Type B pancreatic cell (in vitro differentiated cells): ENCODE measurements around the gene AK9. TPM values are rescaled to one million over a fixed set of nuclear protein-coding genes. Genes with fewer than 3 reads are reported as not detected.

ENCODE experiments used
- DNase-seq: peaks from one replicate; pipeline ENCODE4 v3.0.0; 2021; ENCODE audit warnings: mixed read lengths; ENCODE audit not compliant: unreplicated experiment; ENCODE audit errors: extremely low spot score
- H3K27ac Mint-ChIP-seq: 2 replicates; pipeline ENCODE4 v1.8.0; 2021; ENCODE audit warnings: mild to moderate bottlenecking, mixed read lengths
- H3K27me3 Mint-ChIP-seq: 2 replicates; pipeline ENCODE4 v1.8.0; 2021; ENCODE audit warnings: mixed read lengths
- H3K36me3 Mint-ChIP-seq: 2 replicates; pipeline ENCODE4 v1.8.0; 2021; ENCODE audit warnings: mixed read lengths
- H3K4me1 Mint-ChIP-seq: one replicate; pipeline ENCODE4 v1.8.0; 2021; ENCODE audit warnings: mixed read lengths; ENCODE audit not compliant: unreplicated experiment
- H3K4me3 Mint-ChIP-seq: 2 replicates; pipeline ENCODE4 v1.8.0; 2021; ENCODE audit warnings: mild to moderate bottlenecking, mixed read lengths
- H3K9me3 Mint-ChIP-seq: 2 replicates; pipeline ENCODE4 v1.8.0; 2021; ENCODE audit warnings: mixed read lengths
- total RNA-seq: library from RNA; stranded (reverse); gene quantifications from 2 replicates; pipeline ENCODE4 v1.2.1, GENCODE V29; 2021; ENCODE audit warnings: low replicate concordance
- TF ChIP-seq, protein P1 (sequence below): fragments of 200-600 bp; sonication (generic); conservative IDR thresholded peaks from 2 replicates; pipeline ENCODE4 v1.5.0; 2021; ENCODE audit warnings: antibody characterized with exemption, mild to moderate bottlenecking

The AK9 gene
- total RNA-seq, 1 donor from 2014 or later, result 8.1 TPM

DNA sequence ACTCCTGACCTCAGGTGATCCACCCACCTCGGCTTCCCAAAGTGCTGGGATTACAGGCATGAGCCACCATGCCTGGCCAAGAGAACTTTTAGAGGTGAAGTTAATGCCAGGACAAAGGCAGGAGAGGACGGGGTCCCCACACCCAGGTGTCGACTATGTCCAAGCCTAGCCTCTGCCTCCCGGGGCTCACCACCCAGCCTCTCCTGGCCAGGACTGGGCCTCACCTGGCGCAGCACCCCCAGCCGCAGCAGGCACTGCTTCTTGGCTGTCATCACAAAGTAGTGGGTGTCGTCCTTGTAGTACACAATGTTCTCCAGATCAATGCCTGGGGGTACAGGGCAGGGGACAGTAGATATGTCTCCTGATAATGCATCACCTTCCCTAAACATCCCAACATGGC, 239.6 kb downstream of the AK9 start:
- Mint-ChIP-seq H3K27me3 (no peaks in the 10 kb centered on the region), H3K4me1 (peaks cover 10% of the 10 kb centered on the region), H3K27ac (no peak overlapping the region), H3K9me3 (no peaks in the 10 kb centered on the region), H3K36me3 (peaks cover 7% of the 10 kb centered on the region), H3K4me3 (no peak overlapping the region)
- no peak for DNase-seq
- TF ChIP-seq, protein P1, sequence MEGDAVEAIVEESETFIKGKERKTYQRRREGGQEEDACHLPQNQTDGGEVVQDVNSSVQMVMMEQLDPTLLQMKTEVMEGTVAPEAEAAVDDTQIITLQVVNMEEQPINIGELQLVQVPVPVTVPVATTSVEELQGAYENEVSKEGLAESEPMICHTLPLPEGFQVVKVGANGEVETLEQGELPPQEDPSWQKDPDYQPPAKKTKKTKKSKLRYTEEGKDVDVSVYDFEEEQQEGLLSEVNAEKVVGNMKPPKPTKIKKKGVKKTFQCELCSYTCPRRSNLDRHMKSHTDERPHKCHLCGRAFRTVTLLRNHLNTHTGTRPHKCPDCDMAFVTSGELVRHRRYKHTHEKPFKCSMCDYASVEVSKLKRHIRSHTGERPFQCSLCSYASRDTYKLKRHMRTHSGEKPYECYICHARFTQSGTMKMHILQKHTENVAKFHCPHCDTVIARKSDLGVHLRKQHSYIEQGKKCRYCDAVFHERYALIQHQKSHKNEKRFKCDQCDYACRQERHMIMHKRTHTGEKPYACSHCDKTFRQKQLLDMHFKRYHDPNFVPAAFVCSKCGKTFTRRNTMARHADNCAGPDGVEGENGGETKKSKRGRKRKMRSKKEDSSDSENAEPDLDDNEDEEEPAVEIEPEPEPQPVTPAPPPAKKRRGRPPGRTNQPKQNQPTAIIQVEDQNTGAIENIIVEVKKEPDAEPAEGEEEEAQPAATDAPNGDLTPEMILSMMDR, result no peak

DNA sequence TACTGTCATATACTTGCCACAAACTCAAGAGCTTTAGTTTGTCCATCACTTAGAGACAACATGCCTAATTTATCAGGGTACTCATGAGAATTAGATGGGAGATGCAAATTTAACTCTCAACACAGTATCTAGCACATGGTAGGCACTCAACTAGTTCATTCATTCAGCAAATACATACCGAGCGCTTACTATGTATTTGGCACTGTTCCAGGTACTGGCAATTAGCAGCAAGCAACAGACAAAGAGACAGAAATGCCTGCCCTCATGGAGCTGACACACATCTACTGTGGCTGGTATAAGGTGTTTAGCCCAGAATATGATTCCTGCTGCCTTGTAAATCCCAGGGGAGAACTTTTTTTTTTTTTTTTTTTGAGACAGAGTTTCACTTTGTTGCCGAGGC, 240.2 kb downstream of the AK9 start:
- peaks cover 8% of the 10 kb centered on the region for H3K4me1 Mint-ChIP-seq
- no peak for DNase-seq
- H3K4me3 Mint-ChIP-seq, result peak overlapping the region; percentile 29
- H3K9me3 Mint-ChIP-seq, result no peaks in the 10 kb centered on the region
- H3K27ac Mint-ChIP-seq, result no peak overlapping the region
- peaks cover 9% of the 10 kb centered on the region for H3K36me3 Mint-ChIP-seq
- H3K27me3 Mint-ChIP-seq, result no peaks in the 10 kb centered on the region
- TF ChIP-seq, protein P1, result no peak

DNA sequence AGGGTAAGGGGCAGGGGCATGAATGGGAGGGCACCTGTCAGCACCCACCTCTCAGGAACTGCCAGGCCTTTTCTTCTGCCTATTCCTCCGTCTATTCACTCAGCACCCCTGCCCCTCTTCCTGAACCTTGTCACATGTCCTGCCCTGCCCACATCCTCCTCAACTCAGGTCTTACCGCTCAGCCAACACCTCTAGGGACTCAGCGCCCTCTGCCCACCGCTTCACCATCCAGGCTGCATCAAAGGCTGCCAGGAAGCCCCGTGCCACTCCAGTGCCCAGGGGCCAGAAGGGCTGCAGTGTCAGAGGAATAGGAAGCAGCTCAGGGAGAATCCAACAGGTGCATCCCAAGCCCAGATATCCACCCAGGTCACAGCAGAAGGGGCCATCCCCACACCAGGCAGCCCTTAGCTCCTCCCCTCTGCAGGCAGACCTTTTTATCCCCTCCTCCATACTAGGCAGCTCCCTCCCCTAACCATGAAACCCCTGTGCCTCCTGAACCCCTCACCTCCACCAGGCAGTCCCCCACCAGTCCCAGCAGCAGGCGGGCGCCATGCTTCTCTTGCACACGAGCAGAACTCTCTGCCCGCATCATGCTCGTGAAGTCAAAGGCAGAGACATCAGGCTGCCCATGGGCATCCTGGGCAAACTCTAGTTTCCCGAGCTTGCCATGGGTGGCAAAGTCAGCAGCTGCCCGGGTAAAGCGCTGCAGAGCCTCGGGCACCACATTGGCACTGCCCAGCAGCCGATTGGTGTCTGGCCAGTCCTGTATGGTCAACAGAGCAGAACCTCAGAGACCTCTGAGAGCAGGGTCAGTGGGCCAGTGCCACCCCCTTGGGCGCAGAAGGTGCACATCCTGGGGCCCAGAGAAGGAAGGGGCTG, 241.0 kb downstream of the AK9 start:
- DNase-seq, result no peak
- Mint-ChIP-seq H3K4me3 (no peak overlapping the region), H3K9me3 (no peaks in the 10 kb centered on the region), H3K27ac (no peak overlapping the region), H3K4me1 (peaks cover 8% of the 10 kb centered on the region), H3K36me3 (peaks cover 14% of the 10 kb centered on the region), H3K27me3 (no peaks in the 10 kb centered on the region)
- TF ChIP-seq, protein P1, result no peak

DNA sequence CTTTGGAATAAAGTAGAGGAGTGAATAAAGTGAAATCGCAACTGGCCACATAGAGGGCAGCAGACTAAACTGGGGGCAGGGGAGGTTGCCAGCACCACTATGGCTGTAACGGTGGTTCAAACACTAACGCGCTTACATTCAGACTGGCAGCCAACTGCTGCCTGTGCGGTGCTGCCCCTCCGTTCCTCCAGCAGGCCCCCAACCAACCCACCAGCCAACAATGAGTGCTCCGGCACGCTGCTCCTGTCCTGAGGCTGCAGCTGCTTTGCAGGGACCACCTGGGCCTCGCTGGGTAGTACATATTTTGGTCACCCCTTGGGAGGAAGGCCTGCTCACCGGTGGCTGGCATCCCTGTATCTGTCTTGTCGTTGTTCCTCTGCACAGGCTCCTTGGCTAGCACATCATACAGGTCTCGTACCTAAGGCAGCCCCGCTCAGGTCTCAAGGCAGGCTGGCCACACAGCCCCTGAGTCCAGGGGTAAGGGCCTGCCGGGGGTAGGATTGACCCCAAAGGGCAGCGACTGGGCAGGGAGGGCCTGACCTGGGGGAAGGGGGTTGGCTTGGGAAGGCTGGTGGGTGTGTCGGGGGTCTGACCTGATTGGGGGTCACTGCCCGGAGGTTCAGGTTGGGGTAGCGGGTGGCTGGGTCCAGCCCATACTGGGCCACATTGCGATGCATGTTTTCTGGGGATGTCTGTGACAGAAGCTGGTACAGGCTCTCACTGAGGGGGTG, 241.8 kb downstream of the AK9 start:
- Mint-ChIP-seq H3K36me3 (peaks cover 17% of the 10 kb centered on the region), H3K27ac (no peak overlapping the region), H3K9me3 (no peaks in the 10 kb centered on the region), H3K4me3 (no peak overlapping the region), H3K4me1 (peaks cover 4% of the 10 kb centered on the region), H3K27me3 (no peaks in the 10 kb centered on the region)
- no peak for DNase-seq
- TF ChIP-seq, protein P1, result no peak

DNA sequence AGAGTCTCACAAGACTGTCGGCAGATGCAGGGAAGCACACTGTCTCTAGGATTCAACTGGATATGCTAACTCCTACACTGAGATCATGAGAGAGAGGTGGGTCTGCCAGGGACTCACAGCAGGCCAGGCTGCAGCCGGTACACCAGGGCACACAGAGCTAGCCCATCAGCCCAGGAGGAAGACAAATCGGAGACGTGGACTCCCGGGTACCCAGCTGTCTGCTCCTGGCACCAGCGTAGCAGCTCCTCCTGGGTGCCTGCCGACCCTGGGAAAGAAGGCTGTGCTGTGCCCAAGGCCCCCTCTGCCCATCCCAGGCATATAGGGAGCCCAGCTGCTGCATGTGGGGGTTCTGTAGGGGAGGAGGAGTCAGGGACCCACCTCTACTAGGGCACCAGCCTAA, 242.4 kb downstream of the AK9 start:
- no peaks in the 10 kb centered on the region for H3K27me3 Mint-ChIP-seq
- TF ChIP-seq, protein P1, result no peak
- H3K4me3 Mint-ChIP-seq, result no peak overlapping the region
- H3K4me1 Mint-ChIP-seq, result peaks cover 4% of the 10 kb centered on the region
- H3K27ac Mint-ChIP-seq, result no peak overlapping the region
- H3K9me3 Mint-ChIP-seq, result no peaks in the 10 kb centered on the region
- peaks cover 18% of the 10 kb centered on the region for H3K36me3 Mint-ChIP-seq
- no peak for DNase-seq
